ENCODE measurements around the gene TMEM207. TPM values are rescaled to one million over a fixed set of nuclear protein-coding genes. Genes with fewer than 3 reads are reported as not detected.

TMEM207 gene
- polyA plus RNA-seq, 3 donors: not detected

DNA sequence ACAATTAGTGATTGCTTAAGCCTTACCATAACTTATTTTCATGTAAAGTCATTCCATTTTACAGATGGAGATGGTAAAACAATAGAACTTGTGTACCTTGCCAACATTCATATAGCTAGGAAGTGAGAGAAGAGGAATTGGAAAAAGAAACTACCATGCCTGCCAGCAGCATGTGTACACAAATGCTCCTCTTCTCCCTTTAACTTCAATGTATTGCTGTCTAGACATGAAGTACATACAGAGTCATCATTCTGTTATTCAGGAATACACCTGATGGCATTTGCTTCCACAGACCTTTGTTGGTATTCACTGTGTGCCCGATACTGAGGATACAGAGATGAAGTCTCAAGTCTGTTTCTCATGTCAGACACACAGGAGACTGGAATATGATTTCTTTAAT, 7.1 kb upstream of the TMEM207 start:
- H3K36me3 Mint-ChIP-seq: no peaks in the 10 kb centered on the region

DNA sequence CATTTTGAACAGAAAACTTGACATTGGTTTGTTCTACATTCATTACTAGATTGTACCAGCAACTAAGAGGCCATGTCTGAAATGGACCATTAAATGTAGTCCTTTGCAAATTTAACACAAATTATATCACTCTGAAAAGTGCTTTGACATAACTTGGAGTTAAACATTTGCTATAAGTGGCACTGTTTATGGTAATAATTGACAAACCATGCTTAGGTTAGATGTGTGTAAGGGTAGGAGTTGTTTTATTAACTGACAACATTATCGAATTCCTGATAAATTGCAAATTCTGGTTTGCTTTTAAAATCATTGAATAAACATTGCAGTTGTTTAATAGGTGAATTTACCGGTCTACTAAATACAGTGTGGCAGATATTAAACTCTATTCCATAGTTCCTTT, 6.1 kb upstream of the TMEM207 start:
- H3K4me1 Mint-ChIP-seq: no peaks in the 10 kb centered on the region

More for the DNA sequence above, 7.1 kb upstream of the TMEM207 start:
- Histone ChIP-seq H3K79me2 (ENCODE audit: insufficient read depth, low read length) (no peaks in the 10 kb centered on the region), H3K4me2 (replicated peaks; ENCODE audit: extremely low read depth, low read length, poor library complexity, severe bottlenecking) (no peak overlapping the region), H3K4me1 (ENCODE audit: control insufficient read depth in 1 of 2, insufficient read depth in 2 of 2, low read length in 2 of 2) (no peaks in the 10 kb centered on the region), H3K9me3 (replicated peaks in 1 of 2; ENCODE audit: control insufficient read depth in 1 of 2, insufficient read depth in 1 of 2, low read length in 2 of 2) (no peaks in the 10 kb centered on the region), H3K9ac (ENCODE audit: insufficient read depth, low read length, poor library complexity, severe bottlenecking) (no peak overlapping the region), H2AFZ (ENCODE audit: insufficient read depth, low read depth, low read length, poor library complexity, severe bottlenecking) (no peak overlapping the region), H3K4me3 (replicated peaks in 1 of 3; ENCODE audit: low read depth in 2 of 3, low read length in 3 of 3) (no peak overlapping the region), H4K20me1 (ENCODE audit: insufficient read depth, low read length) (no peaks in the 10 kb centered on the region), H3K27me3 (ENCODE audit: control insufficient read depth in 2 of 2, insufficient read depth in 2 of 2, low read length in 2 of 2) (peaks cover 0 to 6% of the 10 kb centered on the region in 2 donors), H3K36me3 (replicated peaks in 1 of 2; ENCODE audit: control insufficient read depth in 1 of 2, insufficient read depth in 2 of 2, low read length in 2 of 2) (no peaks in the 10 kb centered on the region), H3K27ac (ENCODE audit: low read depth in 1 of 2, low read length in 2 of 2) (no peak overlapping the region)
- intact Hi-C loops (cut with micrococcal nuclease): no loop called here
- no peak for DNase-seq
- Mint-ChIP-seq H3K27ac (no peak overlapping the region), H3K4me1 (no peaks in the 10 kb centered on the region), H3K9me3 (no peaks in the 10 kb centered on the region), H3K27me3 (ENCODE audit: low read depth in 3 of 3) (peaks cover 2 to 6% (median 5%) of the 10 kb centered on the region in 3 donors), H3K4me3 (no peak overlapping the region)
- TF ChIP-seq CTCF (IDR thresholded peaks at IDR 0.05): no peak
- 100% methylated on average over 1 of the region's 1 CpG for WGBS (ENCODE audit: insufficient coverage)

More for the DNA sequence above, 6.1 kb upstream of the TMEM207 start:
- no peaks in the 10 kb centered on the region for H4K20me1 ChIP-seq (ENCODE audit: insufficient read depth, low read length)
- H3K4me2 ChIP-seq (replicated peaks; ENCODE audit: extremely low read depth, low read length, poor library complexity, severe bottlenecking): no peak overlapping the region
- H3K4me3 ChIP-seq (replicated peaks in 1 of 3; ENCODE audit: low read depth in 2 of 3, low read length in 3 of 3): no peak overlapping the region
- Mint-ChIP-seq H3K27ac (no peak overlapping the region), H3K4me3 (no peak overlapping the region), H3K27me3 (ENCODE audit: low read depth in 3 of 3) (peaks cover 2 to 6% (median 5%) of the 10 kb centered on the region in 3 donors), H3K36me3 (no peaks in the 10 kb centered on the region), H3K9me3 (no peaks in the 10 kb centered on the region)
- no peaks in the 10 kb centered on the region for H3K9me3 ChIP-seq (replicated peaks in 1 of 2; ENCODE audit: control insufficient read depth in 1 of 2, insufficient read depth in 1 of 2, low read length in 2 of 2)
- H2AFZ ChIP-seq (ENCODE audit: insufficient read depth, low read depth, low read length, poor library complexity, severe bottlenecking): no peak overlapping the region
- no peak for TF ChIP-seq CTCF (IDR thresholded peaks at IDR 0.05)
- H3K36me3 ChIP-seq (replicated peaks in 1 of 2; ENCODE audit: control insufficient read depth in 1 of 2, insufficient read depth in 2 of 2, low read length in 2 of 2): no peaks in the 10 kb centered on the region
- no peaks in the 10 kb centered on the region for H3K79me2 ChIP-seq (ENCODE audit: insufficient read depth, low read length)
- intact Hi-C loops (cut with micrococcal nuclease): no loop called here
- H3K4me1 ChIP-seq (ENCODE audit: control insufficient read depth in 1 of 2, insufficient read depth in 2 of 2, low read length in 2 of 2): no peaks in the 10 kb centered on the region
- no peak overlapping the region for H3K9ac ChIP-seq (ENCODE audit: insufficient read depth, low read length, poor library complexity, severe bottlenecking)
- WGBS (ENCODE audit: insufficient coverage): no CpG with 5 or more reads among the region's 2 CpGs
- peaks cover 0 to 5% of the 10 kb centered on the region in 2 donors for H3K27me3 ChIP-seq (ENCODE audit: control insufficient read depth in 2 of 2, insufficient read depth in 2 of 2, low read length in 2 of 2)
- DNase-seq: no peak
- no peak overlapping the region for H3K27ac ChIP-seq (ENCODE audit: low read depth in 1 of 2, low read length in 2 of 2)
